NCI-H446 (cell line): Measurements from ENCODE around the gene POU3F3.

Source experiments
- DNase-seq, 2 experiments: peaks; one replicate each; lab custom pipeline; 2025; lab: John Stamatoyannopoulos, UW

POU3F3 gene

GRCh38 chr2:104846786-104847585, 6.9 kb upstream of the POU3F3 start:
- no peak for DNase-seq

GRCh38 chr2:104847586-104848160, 6.2 kb upstream of the POU3F3 start:
- DNase-seq: no peak

- no peak for DNase-seq
These were observed 5.4 kb upstream of the POU3F3 start for GRCh38 chr2:104848526-104848925.

- DNase-seq: no peak
These were observed 4.8 kb upstream of the POU3F3 start for GRCh38 chr2:104849101-104849500.

- DNase-seq: peak in 1 of 2 experiments; percentile 60
These were observed 4.2 kb upstream of the POU3F3 start for GRCh38 chr2:104849618-104850141.

- DNase-seq: no peak
These were observed 3.3 kb upstream of the POU3F3 start for GRCh38 chr2:104850361-104851290.

GRCh38 chr2:104851291-104852089, 2.4 kb upstream of the POU3F3 start:
- DNase-seq: no peak

GRCh38 chr2:104852090-104852666, 1.7 kb upstream of the POU3F3 start:
- DNase-seq: no peak

- DNase-seq: no peak
These were observed 744 bp downstream of the POU3F3 start for GRCh38 chr2:104854498-104855220.

- no peak for DNase-seq
These were observed 1.5 kb downstream of the POU3F3 start for GRCh38 chr2:104855221-104856085.

- DNase-seq: no peak
These were observed 2.4 kb downstream of the POU3F3 start for GRCh38 chr2:104856086-104856972.

GRCh38 chr2:104856973-104857261, 3.0 kb downstream of the POU3F3 start:
- no peak for DNase-seq

- DNase-seq: no peak
These were observed 3.5 kb downstream of the POU3F3 start for GRCh38 chr2:104857262-104858005.

GRCh38 chr2:104858006-104858978, 4.4 kb downstream of the POU3F3 start:
- DNase-seq: no peak

GRCh38 chr2:104859291-104859765, 5.4 kb downstream of the POU3F3 start:
- no peak for DNase-seq

GRCh38 chr2:104859766-104860450, 6.0 kb downstream of the POU3F3 start:
- DNase-seq: no peak
